Measurements from ENCODE around the gene HOXC4.

DNA sequence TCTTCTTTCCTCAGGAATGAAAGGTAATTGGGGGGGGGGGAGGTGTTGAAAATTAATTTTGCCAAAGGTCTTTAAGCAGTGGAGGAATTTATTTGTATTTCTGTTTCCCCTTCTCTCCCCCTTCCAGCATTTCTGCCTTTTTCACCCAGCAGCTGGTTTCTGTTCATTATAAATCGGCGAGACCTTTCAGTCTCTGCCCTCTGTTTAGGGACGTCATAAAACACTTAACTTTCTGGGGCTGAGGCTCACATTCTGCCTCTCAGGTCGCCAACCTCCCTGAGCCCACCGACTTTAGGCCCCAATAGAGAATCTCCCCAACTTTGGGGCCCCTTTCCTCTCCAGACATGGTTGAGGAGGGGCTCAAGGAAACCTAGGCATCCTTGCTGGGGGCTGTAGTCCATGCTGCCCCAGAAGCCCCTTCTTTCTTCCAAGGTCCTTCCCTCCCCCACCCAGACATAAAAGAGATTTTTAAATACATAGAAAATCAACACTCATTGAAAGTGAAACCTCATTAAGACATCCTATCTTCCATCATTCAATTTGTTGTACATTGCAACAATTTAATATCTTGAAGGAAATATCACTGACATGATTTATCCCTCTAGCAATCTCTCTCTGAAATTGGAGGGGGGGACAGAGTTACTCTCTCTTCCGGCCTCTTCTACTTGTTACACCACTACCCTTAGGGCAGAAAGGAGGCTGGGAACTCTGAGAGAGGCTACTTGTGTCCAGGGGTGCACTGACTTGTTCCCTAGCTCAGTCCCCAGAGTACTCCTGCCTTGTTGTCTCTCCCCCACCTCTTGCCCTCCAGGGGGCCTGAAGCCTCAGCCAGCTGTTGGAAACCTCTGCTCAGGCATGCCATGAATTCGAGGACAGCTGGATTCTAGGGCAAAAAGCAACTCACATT lies 27.9 kb upstream of the HOXC4 start:
- TF ChIP-seq, protein P1, sequence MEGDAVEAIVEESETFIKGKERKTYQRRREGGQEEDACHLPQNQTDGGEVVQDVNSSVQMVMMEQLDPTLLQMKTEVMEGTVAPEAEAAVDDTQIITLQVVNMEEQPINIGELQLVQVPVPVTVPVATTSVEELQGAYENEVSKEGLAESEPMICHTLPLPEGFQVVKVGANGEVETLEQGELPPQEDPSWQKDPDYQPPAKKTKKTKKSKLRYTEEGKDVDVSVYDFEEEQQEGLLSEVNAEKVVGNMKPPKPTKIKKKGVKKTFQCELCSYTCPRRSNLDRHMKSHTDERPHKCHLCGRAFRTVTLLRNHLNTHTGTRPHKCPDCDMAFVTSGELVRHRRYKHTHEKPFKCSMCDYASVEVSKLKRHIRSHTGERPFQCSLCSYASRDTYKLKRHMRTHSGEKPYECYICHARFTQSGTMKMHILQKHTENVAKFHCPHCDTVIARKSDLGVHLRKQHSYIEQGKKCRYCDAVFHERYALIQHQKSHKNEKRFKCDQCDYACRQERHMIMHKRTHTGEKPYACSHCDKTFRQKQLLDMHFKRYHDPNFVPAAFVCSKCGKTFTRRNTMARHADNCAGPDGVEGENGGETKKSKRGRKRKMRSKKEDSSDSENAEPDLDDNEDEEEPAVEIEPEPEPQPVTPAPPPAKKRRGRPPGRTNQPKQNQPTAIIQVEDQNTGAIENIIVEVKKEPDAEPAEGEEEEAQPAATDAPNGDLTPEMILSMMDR (IDR thresholded peaks at IDR 0.05) = no peak
- no peak for TF ChIP-seq POLR2A (IDR thresholded peaks at IDR 0.05)
